NCI-H1694 treated with DMSO at 0.1 percent for 48 hours (cell line): Measurements from ENCODE around the gene LRRC37A3.
"Not testable (repeated sequence)": the region's sequence is repeated elsewhere in the genome, so short reads cannot be mapped to it uniquely, and the experiment has no call there.

Experiments
- DNase-seq: peaks from one replicate; lab custom pipeline; 2025; lab: John Stamatoyannopoulos, UW

The LRRC37A3 gene

GRCh38 chr17:64834060-64834459 lies 85.2 kb downstream of the LRRC37A3 start:
- DNase-seq, result not testable (repeated sequence)

GRCh38 chr17:64830631-64831040 lies 88.6 kb downstream of the LRRC37A3 start:
- not testable (repeated sequence) for DNase-seq

DNA sequence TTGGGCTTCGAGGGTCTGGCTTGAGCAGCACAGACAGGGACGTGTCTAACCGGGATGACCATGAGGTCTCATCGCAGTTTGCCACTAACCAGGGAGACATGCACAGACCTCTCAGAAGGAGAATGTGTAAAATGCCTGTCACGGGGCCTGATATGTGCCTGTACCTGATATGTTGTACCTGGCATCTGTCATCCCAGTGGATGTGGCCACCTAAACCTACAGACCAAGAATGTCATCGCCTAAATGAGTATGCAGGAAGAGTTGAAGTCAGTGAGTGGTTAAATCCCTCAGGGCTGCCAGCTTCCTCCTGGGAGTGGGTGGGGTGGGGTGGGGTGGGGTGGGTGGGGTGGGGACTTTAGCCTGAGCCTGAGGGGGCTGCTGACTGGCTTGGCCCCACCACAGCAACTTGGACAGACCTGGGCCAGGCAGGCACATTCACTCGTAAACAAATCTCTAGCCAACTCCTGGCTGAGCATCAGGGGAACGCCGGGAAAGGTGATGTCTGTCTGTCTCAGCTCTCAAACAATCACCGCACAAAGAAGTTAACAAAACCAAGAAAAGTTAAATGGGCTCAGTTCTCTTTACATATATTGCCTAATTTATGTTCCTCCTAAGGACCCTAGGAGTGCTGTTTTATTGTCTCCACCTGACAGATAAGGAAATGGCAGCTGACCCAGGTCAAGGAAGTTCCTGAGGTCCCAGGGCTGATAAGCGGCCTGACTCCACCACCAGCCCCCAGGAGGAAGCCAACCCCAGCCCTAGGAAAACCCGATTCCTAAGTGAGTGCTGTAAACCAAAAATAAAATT lies 89.3 kb downstream of the LRRC37A3 start:
- not testable (repeated sequence) for DNase-seq

- DNase-seq, result not testable (repeated sequence)
These were observed 90.2 kb downstream of the LRRC37A3 start for GRCh38 chr17:64829068-64829467.

GRCh38 chr17:64818904-64819303 lies 100.4 kb downstream of the LRRC37A3 start:
- DNase-seq, result not testable (repeated sequence)

DNA sequence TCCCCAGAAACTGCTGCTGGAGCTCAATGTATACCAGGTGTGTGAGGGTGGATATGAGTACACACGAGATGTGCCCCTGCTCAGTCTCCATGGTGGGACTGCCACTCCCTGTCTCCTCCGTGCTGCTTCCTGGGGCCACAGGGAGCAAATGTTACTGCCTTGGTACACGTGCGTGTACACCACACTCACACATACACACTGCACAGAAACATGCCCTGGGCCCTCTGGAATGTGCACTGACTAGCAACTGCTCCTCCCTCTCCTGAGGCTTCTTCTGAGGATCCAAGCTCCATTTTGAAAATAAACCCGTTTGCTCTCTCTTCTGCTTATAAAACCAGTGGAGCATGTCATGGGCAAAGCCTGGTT lies 103.5 kb downstream of the LRRC37A3 start:
- DNase-seq, result not testable (repeated sequence)

DNA sequence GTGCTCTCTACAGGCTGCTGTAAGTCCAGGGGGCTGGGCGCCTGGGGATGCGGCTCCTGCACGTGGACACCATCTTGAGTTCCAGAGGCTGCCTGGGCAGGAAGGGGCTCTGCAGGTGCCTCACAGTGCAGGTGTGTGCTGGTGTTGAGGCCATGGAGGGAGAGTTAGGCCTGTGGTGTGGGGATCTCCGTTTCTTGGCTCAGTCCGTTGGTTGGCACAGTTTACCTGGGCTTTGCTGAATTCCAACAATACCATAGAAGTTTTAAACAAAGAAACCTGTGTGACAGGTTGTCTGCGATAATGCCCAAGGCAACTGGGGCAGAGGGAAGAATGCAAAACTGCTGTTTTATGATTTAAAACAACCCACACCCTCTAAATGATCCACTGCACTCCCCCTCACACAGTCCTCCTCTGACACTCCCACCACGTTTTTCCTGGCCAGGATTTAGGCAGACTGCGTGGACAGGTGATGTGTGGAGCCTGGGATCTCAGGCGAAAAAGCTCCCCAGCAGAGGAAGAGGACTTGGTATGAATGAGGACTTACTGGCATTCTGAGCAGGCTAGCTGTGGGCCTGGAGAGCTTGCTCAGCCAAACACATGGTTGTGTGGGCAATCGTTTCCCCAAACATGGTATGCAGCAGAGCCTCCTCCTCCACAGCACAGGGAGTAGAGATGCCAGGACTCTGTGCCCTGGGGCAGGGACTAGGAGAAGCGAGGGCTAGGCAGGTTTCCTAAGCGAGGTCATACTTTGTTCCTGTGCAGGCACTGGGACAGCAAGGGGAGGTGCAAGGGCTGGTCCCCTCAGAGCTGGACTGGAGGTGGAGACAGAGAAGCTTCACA lies 104.1 kb downstream of the LRRC37A3 start:
- DNase-seq, result not testable (repeated sequence)

DNA sequence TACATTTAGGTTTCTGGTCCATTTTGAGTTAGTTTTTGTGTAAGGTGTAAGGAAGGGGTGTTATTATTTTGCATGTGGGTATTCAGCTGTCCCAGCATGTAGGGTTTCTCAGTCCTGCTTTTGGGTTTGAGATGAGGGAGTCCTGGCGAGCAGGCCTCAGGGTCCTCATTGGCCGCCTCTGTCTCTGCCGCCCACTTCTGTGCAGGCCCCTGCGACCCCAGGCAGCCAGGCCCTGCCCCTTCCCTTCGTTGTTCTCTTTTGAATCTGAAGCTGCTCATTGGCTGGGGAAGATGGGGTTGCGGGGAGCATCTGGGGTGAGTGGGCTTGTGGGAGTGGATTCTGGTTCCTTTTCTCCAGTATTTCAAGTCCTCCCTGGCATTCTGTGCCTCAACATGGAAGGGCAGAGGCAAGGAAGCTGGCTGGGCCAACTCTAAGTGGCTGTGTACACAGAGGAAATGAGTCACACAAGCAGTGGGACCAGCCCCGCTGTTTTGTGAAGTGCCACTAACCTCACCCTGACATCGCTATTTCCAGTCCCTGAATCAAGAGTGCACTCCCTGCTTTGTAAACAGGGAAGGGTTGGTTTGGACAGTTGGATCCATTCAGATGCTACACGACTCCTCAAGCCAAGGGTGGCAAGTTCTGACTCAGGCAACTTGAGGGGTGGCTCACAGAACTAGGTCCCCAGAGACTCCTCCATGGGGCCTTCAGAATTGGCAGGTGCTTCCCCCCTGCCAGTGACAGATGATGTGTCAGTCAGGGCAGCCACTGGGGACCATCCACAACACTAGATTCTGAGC lies 110.9 kb downstream of the LRRC37A3 start:
- DNase-seq, result not testable (repeated sequence)
